MM.1S (cell line): ENCODE measurements around the gene NYAP2.

Source experiments
- DNase-seq: peaks from one replicate; pipeline ENCODE4 v3.0.0-alpha.2; 2015
- H2AFZ ChIP-seq: fragments of 300-600 bp; sonication (generic); 2 replicates; pipeline ENCODE4 v1.6.0; 2016; ENCODE audit warnings: antibody characterized with exemption, low read length
- H3F3A ChIP-seq: fragments of 300-600 bp; sonication (generic); 2 replicates; pipeline ENCODE4 v1.6.1; 2016; ENCODE audit warnings: mild to moderate bottlenecking, antibody characterized with exemption, low read length, moderate library complexity, mixed read lengths; ENCODE audit not compliant: insufficient read depth
- H3K27ac ChIP-seq: fragments of 300-600 bp; sonication (generic); 2 replicates; pipeline ENCODE4 v1.5.1; 2016; ENCODE audit warnings: mild to moderate bottlenecking, low read length
- H3K27me3 ChIP-seq: fragments of 300-600 bp; sonication (generic); replicated peaks from 2 replicates; pipeline ENCODE4 v1.6.0; 2016; ENCODE audit warnings: low read length; ENCODE audit not compliant: insufficient read depth
- H3K36me3 ChIP-seq: fragments of 300-600 bp; sonication (generic); replicated peaks from 2 replicates; pipeline ENCODE4 v1.6.1; 2016; ENCODE audit warnings: mild to moderate bottlenecking, low read length, mixed read lengths; ENCODE audit not compliant: insufficient read depth
- H3K4me1 ChIP-seq: fragments of 300-600 bp; sonication (generic); 2 replicates; pipeline ENCODE4 v1.6.1; 2016; ENCODE audit warnings: low read length, mixed read lengths
- H3K4me2 ChIP-seq: fragments of 300-600 bp; sonication (generic); 2 replicates; pipeline ENCODE4 v1.6.0; 2016; ENCODE audit warnings: low read depth, low read length
- H3K4me3 ChIP-seq: fragments of 300-600 bp; sonication (generic); 2 replicates; pipeline ENCODE4 v1.5.1; 2016; ENCODE audit warnings: low read length, mixed read lengths
- H3K79me2 ChIP-seq: fragments of 300-600 bp; sonication (generic); 2 replicates; pipeline ENCODE4 v1.6.1; 2016; ENCODE audit warnings: mixed run types, low read length, mixed read lengths
- H3K9ac ChIP-seq: fragments of 300-600 bp; sonication (generic); 2 replicates; pipeline ENCODE4 v1.6.1; 2016; ENCODE audit warnings: low read length, mixed read lengths
- H3K9me2 ChIP-seq: fragments of 300-600 bp; sonication (generic); replicated peaks from 2 replicates; pipeline ENCODE4 v1.6.1; 2016; ENCODE audit warnings: mild to moderate bottlenecking, low read length, mixed read lengths; ENCODE audit not compliant: insufficient read depth
- H3K9me3 ChIP-seq: fragments of 300-600 bp; sonication (generic); replicated peaks from 2 replicates; pipeline ENCODE4 v1.6.1; 2016; ENCODE audit warnings: mild to moderate bottlenecking, low read length, mixed read lengths; ENCODE audit not compliant: insufficient read depth
- H4K20me1 ChIP-seq: fragments of 300-600 bp; sonication (generic); 2 replicates; pipeline ENCODE4 v1.6.1; 2016; ENCODE audit warnings: mild to moderate bottlenecking, low read length, moderate library complexity, mixed read lengths; ENCODE audit not compliant: insufficient read depth
- EZH2 ChIP-seq: fragments of 300-600 bp; sonication (generic); optimal IDR thresholded peaks from 2 replicates; pipeline ENCODE3; 2017; ENCODE audit warnings: low read depth, mild to moderate bottlenecking, antibody characterized with exemption, low read length, mixed read lengths
- EZH2phosphoT487 ChIP-seq: fragments of 300-600 bp; sonication (generic); IDR thresholded peaks from 2 replicates; pipeline ENCODE4 v1.6.1; 2018; ENCODE audit warnings: antibody characterized with exemption, low read length
- TF ChIP-seq, protein P1 (sequence below): fragments of 300-600 bp; sonication (generic); IDR thresholded peaks from 2 replicates; pipeline ENCODE4 v1.5.1; 2016; ENCODE audit warnings: antibody characterized with exemption, low read length, mixed read lengths

NYAP2 gene

GRCh38 chr2:225399504-225399903, at the start of gene NYAP2:
Gene NYAP2, plus strand, starts transcription at chr2:225399710. Its CDS starts 9,171 bp downstream, at chr2:225408881.
- no peak for DNase-seq
- Histone ChIP-seq H3K4me1 (no peaks in the 10 kb centered on the region), H3K9ac (no peak within 1 kb of the TSS), H3K36me3 (no peaks in the 10 kb centered on the region), H3K9me3 (no peaks in the 10 kb centered on the region), H3K79me2 (no peaks in the 10 kb centered on the region), H4K20me1 (no peaks in the 10 kb centered on the region), H3K4me3 (no peak within 1 kb of the TSS), H3F3A (no peaks in the 10 kb centered on the region), H2AFZ (no peak within 1 kb of the TSS), H3K27me3 (no peaks in the 10 kb centered on the region), H3K4me2 (no peak within 1 kb of the TSS), H3K9me2 (no peaks in the 10 kb centered on the region), H3K27ac (no peak within 1 kb of the TSS)
- TF ChIP-seq, protein P1, sequence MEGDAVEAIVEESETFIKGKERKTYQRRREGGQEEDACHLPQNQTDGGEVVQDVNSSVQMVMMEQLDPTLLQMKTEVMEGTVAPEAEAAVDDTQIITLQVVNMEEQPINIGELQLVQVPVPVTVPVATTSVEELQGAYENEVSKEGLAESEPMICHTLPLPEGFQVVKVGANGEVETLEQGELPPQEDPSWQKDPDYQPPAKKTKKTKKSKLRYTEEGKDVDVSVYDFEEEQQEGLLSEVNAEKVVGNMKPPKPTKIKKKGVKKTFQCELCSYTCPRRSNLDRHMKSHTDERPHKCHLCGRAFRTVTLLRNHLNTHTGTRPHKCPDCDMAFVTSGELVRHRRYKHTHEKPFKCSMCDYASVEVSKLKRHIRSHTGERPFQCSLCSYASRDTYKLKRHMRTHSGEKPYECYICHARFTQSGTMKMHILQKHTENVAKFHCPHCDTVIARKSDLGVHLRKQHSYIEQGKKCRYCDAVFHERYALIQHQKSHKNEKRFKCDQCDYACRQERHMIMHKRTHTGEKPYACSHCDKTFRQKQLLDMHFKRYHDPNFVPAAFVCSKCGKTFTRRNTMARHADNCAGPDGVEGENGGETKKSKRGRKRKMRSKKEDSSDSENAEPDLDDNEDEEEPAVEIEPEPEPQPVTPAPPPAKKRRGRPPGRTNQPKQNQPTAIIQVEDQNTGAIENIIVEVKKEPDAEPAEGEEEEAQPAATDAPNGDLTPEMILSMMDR, result no peak
- TF ChIP-seq EZH2phosphoT487 (no peak), EZH2 (no peak)

GRCh38 chr2:225353579-225354085, 45.9 kb upstream of the NYAP2 start:
- H3K9me3 ChIP-seq, result no peaks in the 10 kb centered on the region
- H2AFZ ChIP-seq, result no peak overlapping the region
- no peak overlapping the region for H3K9ac ChIP-seq
- no peak overlapping the region for H3K27ac ChIP-seq
- no peaks in the 10 kb centered on the region for H3K36me3 ChIP-seq
- no peaks in the 10 kb centered on the region for H3K79me2 ChIP-seq
- H3K4me1 ChIP-seq, result no peaks in the 10 kb centered on the region
- no peaks in the 10 kb centered on the region for H3K9me2 ChIP-seq
- TF ChIP-seq EZH2phosphoT487 (no peak), EZH2 (no peak)
- TF ChIP-seq, protein P1, result no peak
- H3K27me3 ChIP-seq, result no peaks in the 10 kb centered on the region
- H3F3A ChIP-seq, result no peaks in the 10 kb centered on the region
- H4K20me1 ChIP-seq, result no peaks in the 10 kb centered on the region
- H3K4me2 ChIP-seq, result no peak overlapping the region
- no peak for DNase-seq
- no peak overlapping the region for H3K4me3 ChIP-seq

DNA sequence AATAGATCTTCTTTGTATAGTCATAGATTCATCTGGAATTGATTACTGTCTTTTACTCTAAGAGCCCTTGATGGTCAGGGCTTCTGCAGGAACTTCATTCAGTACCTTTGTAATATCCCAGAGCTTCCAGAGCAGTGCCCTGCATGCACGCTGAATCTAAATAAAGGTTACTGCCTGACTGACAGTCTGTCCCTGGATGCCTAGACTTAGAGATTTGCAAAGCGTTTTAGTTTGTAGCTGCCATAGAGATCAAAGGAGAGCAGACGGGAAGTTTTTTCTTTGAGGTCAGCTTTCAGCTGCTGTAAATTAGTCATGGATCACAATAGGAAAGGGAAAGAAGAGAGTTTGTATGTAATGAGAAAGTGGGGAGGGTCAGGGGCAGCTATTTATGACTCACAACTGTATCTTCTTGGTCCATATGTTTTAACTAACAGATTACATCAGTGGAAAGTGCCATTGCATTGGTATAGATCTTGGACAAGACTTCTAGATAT, 45.2 kb upstream of the NYAP2 start:
- TF ChIP-seq, protein P1, result no peak
- TF ChIP-seq EZH2 (no peak), EZH2phosphoT487 (no peak)
- H3K9me3 ChIP-seq, result no peaks in the 10 kb centered on the region
- H3F3A ChIP-seq, result no peaks in the 10 kb centered on the region
- no peaks in the 10 kb centered on the region for H3K36me3 ChIP-seq
- H2AFZ ChIP-seq, result no peak overlapping the region
- no peaks in the 10 kb centered on the region for H4K20me1 ChIP-seq
- DNase-seq, result no peak
- no peaks in the 10 kb centered on the region for H3K27me3 ChIP-seq
- H3K79me2 ChIP-seq, result no peaks in the 10 kb centered on the region
- H3K9ac ChIP-seq, result no peak overlapping the region
- no peak overlapping the region for H3K27ac ChIP-seq
- no peak overlapping the region for H3K4me2 ChIP-seq
- H3K4me3 ChIP-seq, result no peak overlapping the region
- H3K9me2 ChIP-seq, result no peaks in the 10 kb centered on the region
- no peaks in the 10 kb centered on the region for H3K4me1 ChIP-seq
